ENCODE measurements around the gene ENC1. TPM values are rescaled to one million over a fixed set of nuclear protein-coding genes. Genes with fewer than 3 reads are reported as not detected.

ENC1 gene
- total and polyA plus RNA-seq, 7 donors: 0.58 to 28.3 (median 2.8) TPM

DNA sequence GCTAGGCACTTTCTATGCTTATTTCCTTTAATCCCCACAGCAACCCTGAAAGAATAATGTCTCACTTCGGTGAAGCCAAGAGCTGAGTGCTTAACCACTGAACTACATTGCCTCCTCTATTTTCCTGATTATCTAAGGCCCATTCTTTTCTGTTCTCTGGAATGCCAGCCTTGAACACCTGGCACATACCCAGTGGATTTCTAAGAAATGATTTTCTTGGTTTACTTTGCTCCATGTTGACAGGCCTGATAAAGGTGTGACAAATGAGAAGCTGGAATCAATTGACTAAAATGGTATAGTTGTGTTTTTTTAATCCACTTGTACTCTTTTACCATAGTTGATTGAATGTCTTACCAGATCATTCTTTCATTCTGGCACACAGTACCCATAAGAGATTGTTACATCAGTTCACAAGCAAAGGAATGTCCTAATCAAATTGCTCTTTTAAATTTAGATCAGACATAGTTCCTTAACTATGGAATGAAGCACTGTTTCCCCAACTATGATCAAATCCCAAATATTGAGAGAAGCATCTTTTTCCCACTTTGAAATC lies 9.0 kb upstream of the ENC1 start:
- Histone ChIP-seq H3K9me3 (no peaks in the 10 kb centered on the region), H3K4me3 (no peak overlapping the region), H3K27me3 (ENCODE audit: insufficient read depth in 3 of 3, low read length in 2 of 3) (no peaks in the 10 kb centered on the region), H3K4me1 (peaks cover 7% of the 10 kb centered on the region), H3K36me3 (ENCODE audit: insufficient read depth in 1 of 2, low read depth in 1 of 2) (no peaks in the 10 kb centered on the region), H3K27ac (no peak overlapping the region)
- ATAC-seq (no peak), DNase-seq (no peak)
- 10 to 24% (median 21%) methylated on average over 1 of the region's 1 CpG for WGBS, 3 donors
- TF ChIP-seq, protein P1, sequence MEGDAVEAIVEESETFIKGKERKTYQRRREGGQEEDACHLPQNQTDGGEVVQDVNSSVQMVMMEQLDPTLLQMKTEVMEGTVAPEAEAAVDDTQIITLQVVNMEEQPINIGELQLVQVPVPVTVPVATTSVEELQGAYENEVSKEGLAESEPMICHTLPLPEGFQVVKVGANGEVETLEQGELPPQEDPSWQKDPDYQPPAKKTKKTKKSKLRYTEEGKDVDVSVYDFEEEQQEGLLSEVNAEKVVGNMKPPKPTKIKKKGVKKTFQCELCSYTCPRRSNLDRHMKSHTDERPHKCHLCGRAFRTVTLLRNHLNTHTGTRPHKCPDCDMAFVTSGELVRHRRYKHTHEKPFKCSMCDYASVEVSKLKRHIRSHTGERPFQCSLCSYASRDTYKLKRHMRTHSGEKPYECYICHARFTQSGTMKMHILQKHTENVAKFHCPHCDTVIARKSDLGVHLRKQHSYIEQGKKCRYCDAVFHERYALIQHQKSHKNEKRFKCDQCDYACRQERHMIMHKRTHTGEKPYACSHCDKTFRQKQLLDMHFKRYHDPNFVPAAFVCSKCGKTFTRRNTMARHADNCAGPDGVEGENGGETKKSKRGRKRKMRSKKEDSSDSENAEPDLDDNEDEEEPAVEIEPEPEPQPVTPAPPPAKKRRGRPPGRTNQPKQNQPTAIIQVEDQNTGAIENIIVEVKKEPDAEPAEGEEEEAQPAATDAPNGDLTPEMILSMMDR (IDR thresholded peaks at IDR 0.05): no peak
- intact Hi-C loops (cut with DNase I): loop anchor here (2.0 to 10.0 kb wide), 3 partner anchors 355 to 747 kb away; no protein-coding TSS in a partner anchor

DNA sequence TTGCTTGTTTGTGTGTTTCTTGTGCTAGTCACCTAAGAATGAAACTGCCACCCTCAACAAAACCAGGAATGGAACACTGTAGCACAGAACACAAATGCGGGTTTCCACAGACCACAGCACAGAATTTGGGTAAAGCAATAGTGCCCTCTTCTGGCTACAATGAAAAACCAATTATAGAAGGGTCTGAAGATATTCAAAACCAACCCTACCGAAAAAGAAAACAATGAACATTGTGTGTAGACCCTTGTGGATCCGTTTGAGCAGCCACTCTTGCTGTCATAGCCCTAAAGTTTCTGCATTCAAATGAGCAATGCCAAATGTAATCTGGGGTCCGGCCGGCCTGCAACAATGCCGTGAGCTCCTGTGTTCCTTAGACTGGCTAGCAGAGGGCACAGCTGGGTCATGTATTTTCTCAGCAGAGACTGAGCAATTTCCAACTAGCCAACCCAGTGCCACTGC lies 8.3 kb upstream of the ENC1 start:
- intact Hi-C loops (cut with DNase I): loop anchor here (2.0 to 10.0 kb wide), 3 partner anchors 354 to 746 kb away; no protein-coding TSS in a partner anchor
- ATAC-seq: peak; percentile 87 to 97 (median 90)
- H3K4me3 ChIP-seq: peak overlapping the region; percentile 33

DNA sequence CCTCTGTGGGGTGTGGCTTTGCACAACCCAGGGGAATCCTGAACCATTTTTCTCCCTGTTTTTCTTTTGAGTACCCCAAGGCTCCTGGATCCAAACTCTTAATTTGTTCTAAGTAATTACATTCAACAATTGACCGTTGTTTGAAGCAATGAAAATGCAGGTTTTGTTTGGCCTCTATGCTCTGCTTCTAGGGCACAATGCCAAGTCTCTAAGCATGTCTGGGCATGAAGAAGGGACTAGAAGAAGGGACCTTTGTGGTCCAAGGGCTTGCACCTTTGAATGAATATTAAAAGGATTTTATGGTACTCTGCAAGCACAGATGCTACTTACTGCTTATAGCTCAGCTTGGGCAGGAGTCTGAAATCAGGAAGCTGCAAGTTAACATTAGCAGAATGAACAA lies 6.6 kb upstream of the ENC1 start:
- TF ChIP-seq, protein P1 (IDR thresholded peaks at IDR 0.05): no peak
- peaks cover 9% of the 10 kb centered on the region for H3K4me1 ChIP-seq
- DNase-seq: no peak
- intact Hi-C loops (cut with DNase I): loop anchor here in 1 of 2 donors (2.0 to 10.0 kb wide), 2 partner anchors 352 to 612 kb away; no protein-coding TSS in a partner anchor
- 52 to 62% (median 52%) methylated on average over 1 of the region's 1 CpG for WGBS, 3 donors
- H3K27me3 ChIP-seq (ENCODE audit: insufficient read depth in 3 of 3, low read length in 2 of 3): no peaks in the 10 kb centered on the region
- H3K27ac ChIP-seq: no peak overlapping the region
- H3K4me3 ChIP-seq: no peak overlapping the region
- no peaks in the 10 kb centered on the region for H3K9me3 ChIP-seq
- ATAC-seq: no peak
- no peaks in the 10 kb centered on the region for H3K36me3 ChIP-seq (ENCODE audit: insufficient read depth in 1 of 2, low read depth in 1 of 2)

More for the DNA sequence above, 8.3 kb upstream of the ENC1 start:
- no peak for DNase-seq
- H3K9me3 ChIP-seq: no peaks in the 10 kb centered on the region
- TF ChIP-seq, protein P1 (IDR thresholded peaks at IDR 0.05): peak; percentile 78
- WGBS, 3 donors: 5 to 13% (median 13%) methylated on average over 6 of the region's 6 CpGs
- H3K27ac ChIP-seq: no peak overlapping the region
- H3K27me3 ChIP-seq (ENCODE audit: insufficient read depth in 3 of 3, low read length in 2 of 3): no peaks in the 10 kb centered on the region
- no peaks in the 10 kb centered on the region for H3K36me3 ChIP-seq (ENCODE audit: insufficient read depth in 1 of 2, low read depth in 1 of 2)
- H3K4me1 ChIP-seq: peaks cover 7% of the 10 kb centered on the region

DNA sequence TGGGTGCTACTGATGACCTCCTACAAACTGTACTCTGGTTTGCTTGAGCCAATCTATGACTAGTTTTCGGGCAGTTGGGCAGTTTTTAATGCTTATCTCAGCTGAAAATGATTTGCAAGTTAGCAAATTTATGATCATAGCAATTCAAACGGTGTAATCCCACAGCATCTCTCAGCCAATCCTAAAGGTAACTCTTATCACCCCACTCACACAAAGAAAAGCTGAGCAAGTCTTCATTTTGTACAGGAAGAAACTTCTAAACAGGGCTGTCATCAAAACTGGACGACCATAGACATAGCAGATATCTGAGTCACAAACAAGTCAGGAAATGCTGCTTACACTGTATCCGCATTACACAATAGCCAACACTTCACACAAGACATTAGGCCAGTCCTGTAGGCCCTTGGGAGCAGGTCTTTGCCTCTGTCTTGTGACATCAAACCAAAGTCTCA lies 2.6 kb upstream of the ENC1 start:
- peaks cover 15% of the 10 kb centered on the region for H3K4me1 ChIP-seq
- 57 to 61% (median 58%) methylated on average over 4 of the region's 4 CpGs for WGBS, 3 donors
- TF ChIP-seq, protein P1 (IDR thresholded peaks at IDR 0.05): no peak
- DNase-seq (no peak), ATAC-seq (no peak)
- H3K27ac ChIP-seq: peak overlapping the region; percentile 38
- no peak overlapping the region for H3K4me3 ChIP-seq
- intact Hi-C loops (cut with DNase I): loop anchor here (5.0 to 10.0 kb wide), 5 partner anchors 348 to 656 kb away; no protein-coding TSS in a partner anchor
- H3K27me3 ChIP-seq (ENCODE audit: insufficient read depth in 3 of 3, low read length in 2 of 3): no peaks in the 10 kb centered on the region
- H3K36me3 ChIP-seq (ENCODE audit: insufficient read depth in 1 of 2, low read depth in 1 of 2): no peaks in the 10 kb centered on the region
- no peaks in the 10 kb centered on the region for H3K9me3 ChIP-seq
